GM18526 (cell line): Measurements from ENCODE around the gene CILP2.

ENCODE experiments used
- POLR2A ChIP-seq: IDR thresholded peaks from 3 replicates; pipeline ENCODE4 v1.6.1; 2011; ENCODE audit not compliant: insufficient read length; ENCODE audit errors: extremely low read depth

The CILP2 gene

DNA sequence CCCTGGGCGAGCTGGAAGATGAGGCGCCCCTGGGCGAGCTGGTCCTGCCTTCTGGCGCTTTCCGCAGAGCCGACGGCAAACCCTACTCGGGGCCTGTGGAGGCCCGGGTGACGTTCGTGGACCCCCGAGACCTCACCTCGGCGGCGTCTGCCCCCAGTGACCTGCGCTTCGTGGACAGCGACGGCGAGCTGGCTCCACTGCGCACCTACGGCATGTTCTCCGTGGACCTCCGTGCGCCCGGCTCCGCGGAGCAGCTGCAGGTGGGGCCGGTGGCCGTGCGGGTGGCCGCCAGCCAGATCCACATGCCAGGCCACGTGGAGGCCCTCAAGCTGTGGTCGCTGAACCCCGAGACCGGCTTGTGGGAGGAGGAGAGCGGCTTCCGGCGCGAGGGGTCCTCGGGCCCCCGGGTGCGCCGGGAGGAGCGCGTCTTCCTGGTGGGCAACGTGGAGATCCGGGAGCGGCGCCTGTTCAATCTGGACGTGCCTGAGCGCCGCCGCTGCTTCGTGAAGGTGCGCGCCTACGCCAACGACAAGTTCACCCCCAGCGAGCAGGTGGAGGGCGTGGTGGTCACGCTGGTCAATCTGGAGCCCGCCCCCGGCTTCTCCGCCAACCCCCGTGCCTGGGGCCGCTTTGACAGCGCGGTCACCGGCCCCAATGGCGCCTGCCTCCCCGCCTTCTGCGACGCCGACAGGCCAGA, 6.3 kb downstream of the CILP2 start:
- TF ChIP-seq POLR2A, result no peak

GRCh38 chr19:19544954-19545591, 7.0 kb downstream of the CILP2 start:
- no peak for TF ChIP-seq POLR2A

GRCh38 chr19:19545707-19546106, 7.6 kb downstream of the CILP2 start:
- no peak for TF ChIP-seq POLR2A

GRCh38 chr19:19546751-19547162, 8.7 kb downstream of the CILP2 start:
- no peak for TF ChIP-seq POLR2A

GRCh38 chr19:19547674-19548336, 9.7 kb downstream of the CILP2 start:
- no peak for TF ChIP-seq POLR2A

DNA sequence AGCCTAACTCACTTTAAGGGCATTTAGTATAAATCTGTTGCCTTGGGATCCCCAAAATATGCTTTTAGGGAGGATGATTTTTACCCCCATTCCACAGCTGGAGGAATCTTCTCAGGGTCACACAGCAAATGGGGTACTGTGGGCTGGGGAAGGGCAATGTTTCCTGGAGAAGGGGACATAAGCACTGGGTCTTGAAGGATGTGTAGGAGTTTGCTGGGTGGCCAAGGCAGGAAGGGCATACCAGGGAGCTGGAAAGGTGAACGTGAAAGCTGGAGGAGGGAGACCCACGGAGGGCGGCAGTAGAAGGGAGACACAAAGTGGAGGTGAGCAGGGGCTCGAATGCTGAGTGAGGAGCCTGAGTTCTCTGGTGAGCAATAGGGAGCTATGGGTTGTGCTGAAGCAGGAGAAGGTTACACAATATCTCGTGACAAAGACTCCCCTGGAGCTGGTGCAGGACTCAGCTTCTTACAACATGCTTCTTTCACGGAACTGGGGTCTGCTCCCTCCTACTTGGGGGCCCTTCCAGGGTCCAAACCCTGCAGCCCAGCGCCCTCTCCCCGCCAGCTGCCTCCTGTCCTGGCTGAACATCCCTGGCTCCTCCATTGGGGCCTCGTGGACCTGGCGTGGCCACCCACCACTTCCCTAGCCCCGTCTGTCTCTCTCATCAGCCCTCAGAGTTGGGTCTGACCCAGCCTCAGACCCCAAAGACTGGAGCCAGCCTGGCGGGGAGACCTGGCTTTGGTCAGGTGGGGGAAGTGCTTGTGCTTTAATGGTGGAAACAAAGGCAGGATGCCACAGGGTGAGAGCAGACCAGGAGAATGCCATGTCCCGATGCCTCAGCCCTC, 11.1 kb downstream of the CILP2 start:
- no peak for TF ChIP-seq POLR2A

- TF ChIP-seq POLR2A, result no peak
These were observed 11.9 kb downstream of the CILP2 start for GRCh38 chr19:19549804-19550464.

- TF ChIP-seq POLR2A, result no peak
These were observed 12.4 kb downstream of the CILP2 start for GRCh38 chr19:19550485-19550929.

DNA sequence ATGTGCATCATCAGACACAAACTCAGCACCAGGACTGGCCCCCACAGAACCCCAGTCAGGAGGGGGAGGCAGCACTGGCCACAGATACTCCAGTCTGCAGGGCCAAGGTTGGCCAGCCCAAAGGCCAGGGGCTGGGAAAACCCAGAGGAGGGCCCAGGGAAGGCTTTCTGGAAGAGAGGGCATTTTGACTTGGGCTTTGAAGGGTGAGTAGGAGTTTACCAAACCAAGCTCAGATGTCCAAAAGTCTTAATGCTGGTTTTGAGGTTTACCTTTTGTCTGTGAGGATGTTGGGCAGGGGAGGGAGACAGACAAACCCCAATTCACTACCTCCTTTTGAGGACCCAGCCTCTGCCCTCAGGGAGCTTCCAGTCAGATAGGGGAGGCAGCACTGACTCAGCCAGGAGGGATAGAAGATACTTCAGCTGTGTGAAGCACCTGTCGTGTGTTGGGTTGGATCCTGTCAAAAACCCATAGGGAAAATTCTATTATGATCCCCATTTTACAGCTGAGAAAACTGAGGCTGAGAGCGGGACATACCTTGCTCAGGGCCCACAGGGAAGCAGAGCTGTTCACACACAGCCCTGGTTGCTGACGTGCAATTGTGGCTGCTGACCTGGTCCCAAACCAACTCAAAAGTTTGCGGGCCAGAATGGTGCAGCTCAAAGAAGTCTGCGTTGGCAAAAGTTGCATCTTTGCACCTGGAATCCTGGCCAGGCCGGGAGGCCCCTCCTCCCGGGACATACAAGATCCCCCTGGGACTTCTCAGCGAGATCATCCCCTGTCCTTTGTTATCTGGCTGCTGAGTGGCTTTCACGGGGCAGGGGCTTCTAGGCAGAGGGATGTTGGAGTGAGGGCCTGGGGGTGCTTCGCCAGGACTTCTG, 13.1 kb downstream of the CILP2 start:
- no peak for TF ChIP-seq POLR2A

- TF ChIP-seq POLR2A, result no peak
These were observed 13.8 kb downstream of the CILP2 start for GRCh38 chr19:19551853-19552192.

DNA sequence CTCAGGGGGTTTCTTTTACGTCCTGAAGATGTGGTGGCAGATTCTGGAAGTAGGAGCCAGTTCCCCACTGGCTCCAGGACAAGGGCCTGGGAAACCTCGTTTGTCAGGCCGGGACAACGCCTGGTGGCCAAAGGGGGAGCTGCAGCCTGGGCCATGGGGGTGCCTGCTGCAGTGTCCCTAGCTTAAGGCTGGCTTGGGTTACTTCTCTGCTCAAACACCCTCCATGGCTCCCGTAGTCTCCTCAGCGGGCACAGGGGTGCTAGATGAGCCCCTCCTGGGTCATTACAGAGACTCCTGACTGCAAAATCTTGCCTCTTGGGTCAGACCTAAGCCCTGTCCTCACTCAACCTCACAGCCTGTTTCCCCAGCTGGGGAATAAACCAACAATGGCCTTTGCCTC, 14.7 kb downstream of the CILP2 start:
- no peak for TF ChIP-seq POLR2A

DNA sequence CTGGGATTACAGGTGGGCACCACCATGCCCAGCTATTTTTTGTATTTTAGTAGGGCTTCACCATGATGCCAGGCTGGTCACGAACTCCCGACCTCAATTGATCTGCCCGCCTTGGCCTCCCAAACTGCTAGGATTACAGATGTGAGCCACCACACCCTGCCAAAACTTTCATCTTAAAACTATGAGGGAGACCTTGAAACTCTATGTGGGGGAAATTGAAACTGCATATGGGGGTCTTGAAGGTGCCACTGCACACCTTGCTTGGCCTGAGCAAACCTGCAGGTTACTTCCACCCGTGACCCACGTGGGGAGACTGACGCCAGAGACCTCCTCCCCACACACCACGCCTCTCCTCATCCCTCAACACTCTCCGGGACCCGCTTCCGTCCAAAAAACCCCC, 15.6 kb downstream of the CILP2 start:
- no peak for TF ChIP-seq POLR2A

DNA sequence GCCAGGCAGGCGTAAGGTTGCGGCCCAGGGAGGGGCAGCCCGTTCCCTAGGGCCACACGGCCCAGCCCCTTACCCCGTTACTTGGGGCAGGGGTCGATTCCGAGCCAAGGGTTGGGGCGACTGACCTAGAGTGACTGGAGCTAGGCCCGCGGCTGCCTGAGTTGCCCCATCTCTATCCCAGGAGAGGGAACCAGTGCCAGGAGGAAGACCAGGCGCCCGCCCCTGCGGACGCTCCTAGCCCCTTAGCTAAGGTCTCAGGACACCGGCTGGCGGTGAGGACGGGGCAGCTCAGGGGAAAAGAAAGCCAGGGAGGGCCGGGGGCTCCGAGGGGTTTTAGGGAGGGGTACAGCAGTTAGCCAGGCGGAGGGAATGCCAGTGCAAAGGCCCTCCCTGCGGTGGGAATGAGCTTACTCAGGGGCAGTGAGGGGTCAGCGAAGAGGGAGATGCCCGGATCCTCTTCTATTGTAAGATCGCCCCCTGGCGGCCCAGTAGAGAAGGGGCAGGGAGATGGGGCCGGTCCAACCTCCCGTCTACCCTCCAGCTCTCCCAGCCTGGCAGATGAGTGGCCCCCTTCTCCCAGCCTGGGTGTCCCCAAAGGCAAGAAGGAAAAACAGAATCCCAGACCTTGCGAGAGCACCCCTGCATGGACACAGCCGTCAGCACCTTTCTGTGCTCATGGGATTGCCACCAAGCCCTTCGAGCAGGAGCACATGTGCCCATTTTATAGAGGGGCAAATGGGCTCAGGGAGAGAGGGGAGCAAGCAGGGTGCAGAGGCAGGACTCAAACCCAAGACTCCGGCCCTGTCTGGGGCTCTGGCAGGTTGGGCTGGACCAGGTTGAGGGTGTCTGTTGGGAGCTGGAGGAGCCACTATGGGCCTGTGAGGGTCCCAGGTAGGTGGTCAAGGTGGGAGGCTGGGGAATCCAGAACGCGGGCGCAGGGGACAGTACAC, 16.3 kb downstream of the CILP2 start:
- no peak for TF ChIP-seq POLR2A
